Activated CD8-positive, alpha-beta memory T cell treated with anti-CD3 and anti-CD28 coated beads, Interleukin-2, amount 50 U/mL, for 24 hours (primary cell): ENCODE data around the gene NCAPG2.
"Not testable (repeated sequence)": the region's sequence is repeated elsewhere in the genome, so short reads cannot be mapped to it uniquely, and the experiment has no call there.

Experiments used
- DNase-seq: peaks from one replicate; pipeline ENCODE4 v3.0.0-alpha.2; 2020; ENCODE audit errors: extremely low read depth

NCAPG2 gene

DNA sequence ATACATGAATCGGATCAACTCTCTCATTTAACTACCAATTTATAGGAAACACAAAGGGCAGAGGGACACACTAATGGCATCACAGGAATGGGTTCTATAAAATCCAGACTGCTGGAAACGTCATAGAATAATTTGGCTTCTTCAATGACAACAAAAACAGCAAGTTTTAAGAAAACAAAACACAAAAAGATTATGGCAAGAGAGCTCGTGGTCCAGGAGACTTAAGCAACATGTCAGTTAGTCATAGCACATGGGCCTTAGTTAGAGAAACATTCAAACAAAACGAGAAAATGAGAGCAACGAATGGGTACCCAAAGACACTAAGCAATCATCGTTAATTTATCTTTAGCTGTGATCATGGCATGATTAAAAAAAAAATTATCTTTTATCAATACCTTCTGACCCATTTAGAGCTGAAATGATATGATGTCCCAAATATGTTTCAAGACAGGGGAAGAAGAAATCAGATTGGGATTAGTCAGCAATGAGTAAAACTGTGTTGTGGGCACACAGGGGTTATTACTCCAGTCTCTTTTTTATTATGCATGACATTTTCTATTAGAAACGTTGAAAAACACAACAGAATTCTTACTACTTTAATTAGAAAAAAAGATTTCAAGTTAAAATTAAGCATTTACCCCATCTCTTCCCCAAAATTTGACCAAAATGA lies 28.3 kb downstream of the NCAPG2 start:
- DNase-seq = no peak

GRCh38 chr7:158672975-158673374 lies 31.6 kb downstream of the NCAPG2 start:
- no peak for DNase-seq

- not testable (repeated sequence) for DNase-seq
Measured at GRCh38 chr7:158668086-158668485, 36.5 kb downstream of the NCAPG2 start.

DNA sequence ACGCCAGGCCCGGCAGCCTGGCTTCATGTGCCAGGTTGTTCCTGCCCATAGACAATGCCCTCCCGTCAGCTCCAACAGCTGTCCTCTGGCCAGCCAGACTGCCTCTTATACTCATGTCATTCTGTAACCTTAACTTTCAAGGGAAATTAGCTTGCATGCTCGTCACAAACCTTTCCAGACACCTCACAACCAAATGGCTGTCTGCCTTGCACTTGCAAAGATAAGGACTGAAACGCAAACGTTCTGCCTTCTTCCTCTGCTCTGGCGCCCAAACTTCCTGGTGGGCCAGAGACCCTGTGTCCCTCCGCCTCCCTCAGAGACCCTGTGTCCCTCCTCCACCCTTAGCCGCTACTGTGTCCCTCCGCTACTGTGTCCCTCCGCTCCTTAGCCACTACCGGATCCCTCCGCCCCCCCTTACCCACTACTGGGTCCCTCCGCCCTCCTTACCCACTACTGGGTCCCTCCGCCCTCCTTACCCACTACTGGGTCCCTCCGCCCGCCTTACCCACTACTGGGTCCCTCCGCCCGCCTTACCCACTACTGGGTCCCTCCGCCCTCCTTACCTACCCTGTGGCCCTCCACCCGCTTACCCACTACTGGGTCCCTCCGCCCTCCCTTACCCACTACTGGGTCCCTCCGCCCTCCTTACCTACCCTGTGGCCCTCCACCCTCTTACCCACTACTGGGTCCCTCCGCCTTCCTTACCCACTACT lies 37.5 kb downstream of the NCAPG2 start:
- DNase-seq = not testable (repeated sequence)

DNA sequence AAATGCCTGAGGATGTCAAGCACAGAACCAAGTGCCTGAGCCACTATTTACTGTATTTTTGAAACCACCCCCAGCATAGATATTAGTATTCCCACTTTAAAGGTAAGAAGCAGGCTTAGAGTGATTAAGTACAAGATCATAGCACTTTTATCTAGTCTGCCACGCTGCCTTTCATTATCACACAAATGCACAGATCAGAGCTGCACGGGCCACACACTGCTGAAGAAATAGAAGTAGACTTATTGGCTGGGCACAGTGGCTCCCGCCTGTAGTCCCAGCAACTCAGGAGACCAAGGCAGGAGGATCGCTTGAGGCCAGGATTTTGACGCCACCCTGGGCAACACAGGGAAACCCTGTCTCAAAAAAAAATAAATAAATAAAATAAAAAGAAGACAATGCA lies 38.2 kb downstream of the NCAPG2 start:
- DNase-seq = no peak

DNA sequence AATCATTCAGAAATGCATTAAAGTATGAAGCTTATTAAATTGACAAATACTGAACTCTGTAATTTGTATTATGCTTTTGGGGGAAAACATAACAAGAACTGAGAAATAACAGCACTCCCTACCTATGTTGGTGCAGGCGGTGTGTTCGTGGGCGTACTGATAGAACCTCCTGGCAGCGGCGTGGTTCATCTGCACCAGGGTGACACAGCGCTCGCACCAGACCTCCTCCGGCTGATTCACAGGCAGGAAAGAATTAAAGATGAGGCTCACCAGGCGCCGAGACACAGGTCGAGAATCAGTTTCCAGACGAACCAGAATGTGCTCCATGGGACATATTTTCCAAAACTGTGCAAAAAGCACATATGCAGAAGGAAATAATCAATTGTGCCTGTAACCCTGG lies 40.2 kb downstream of the NCAPG2 start:
- no peak for DNase-seq

DNA sequence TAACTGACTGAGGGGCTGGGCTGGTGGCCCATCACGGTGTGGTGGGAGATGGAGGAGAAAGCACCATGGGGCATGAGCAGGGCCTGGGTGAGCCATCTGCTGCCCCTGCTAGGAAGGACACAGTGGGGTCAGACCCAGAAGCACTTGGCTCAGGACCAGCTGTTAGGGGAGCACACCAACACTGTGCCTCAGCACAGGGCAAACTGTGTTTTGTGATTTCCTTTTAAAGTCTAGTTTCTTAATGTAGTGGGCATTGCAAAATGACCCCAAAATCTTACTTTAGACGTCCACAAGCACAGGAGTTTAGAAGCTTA lies 41.2 kb downstream of the NCAPG2 start:
- DNase-seq = no peak

- DNase-seq = no peak
Measured at GRCh38 chr7:158662610-158663427, 41.8 kb downstream of the NCAPG2 start.

DNA sequence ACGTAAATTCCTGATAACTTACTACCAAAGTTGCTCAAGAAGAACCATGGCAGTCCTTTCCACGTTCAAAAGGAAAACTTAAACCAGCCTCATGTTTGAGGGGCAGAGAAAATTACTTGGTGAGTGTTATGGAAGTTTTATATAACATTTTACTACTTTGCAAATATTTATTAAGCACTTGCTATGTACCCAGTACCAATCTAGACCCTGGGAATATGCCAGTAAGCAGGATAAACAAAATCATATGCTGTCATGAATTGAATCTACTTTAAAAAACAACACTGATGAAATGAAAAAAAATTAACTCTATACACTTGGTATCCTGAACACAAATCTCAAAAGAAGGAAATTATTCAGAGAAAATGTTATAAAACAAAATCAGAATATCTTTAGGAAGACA lies 46.1 kb downstream of the NCAPG2 start:
- DNase-seq = no peak

DNA sequence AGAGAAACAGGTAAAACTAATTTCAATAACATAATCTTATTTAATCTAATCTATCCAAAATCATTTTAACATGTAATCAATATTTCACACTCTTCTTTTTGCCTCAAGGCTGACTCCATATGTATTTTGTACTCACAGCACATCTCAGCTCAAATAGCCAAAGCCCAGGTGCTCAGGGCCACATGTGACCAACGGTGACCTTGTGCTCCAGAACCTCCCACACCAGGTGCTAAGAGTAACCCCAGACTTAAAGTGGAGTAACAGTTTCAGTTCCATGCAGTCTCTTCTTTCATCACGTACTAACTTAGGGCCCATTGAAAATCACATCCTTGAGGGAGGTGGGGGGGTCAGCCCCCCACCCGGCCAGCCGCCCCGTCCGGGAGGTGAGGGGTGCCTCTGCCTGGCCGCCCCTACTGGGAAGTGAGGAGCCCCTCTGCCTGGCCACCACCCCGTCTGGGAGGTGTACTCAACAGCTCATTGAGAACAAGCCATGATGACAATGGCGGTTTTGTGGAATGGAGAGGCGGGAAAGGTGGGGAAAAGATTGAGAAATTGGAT lies 47.3 kb downstream of the NCAPG2 start:
- DNase-seq = no peak

DNA sequence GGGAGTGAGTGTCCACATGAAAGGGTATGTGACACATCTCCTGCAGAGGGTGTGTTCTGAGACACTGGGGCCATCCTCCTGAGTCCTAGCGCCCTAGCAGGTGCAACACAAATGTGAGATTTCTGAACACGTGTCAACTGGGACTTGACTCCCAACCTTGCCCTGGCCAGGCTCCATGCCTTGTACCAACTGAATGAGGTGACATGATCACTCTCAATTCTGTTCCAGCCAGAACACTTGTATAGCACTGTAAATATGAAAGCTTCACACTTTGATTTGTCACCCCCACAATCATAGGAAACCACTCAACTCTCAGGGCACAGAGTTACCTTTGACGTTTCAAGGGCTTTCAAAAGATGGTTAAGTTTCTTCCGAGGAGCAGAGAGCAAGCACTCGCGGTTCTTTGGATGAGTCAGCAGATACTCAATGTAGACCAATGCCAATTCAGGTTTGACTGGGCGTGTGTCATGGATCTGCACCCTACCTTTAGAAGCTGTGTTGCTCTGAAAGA lies 48.6 kb downstream of the NCAPG2 start:
- DNase-seq = peak; percentile 28

GRCh38 chr7:158655507-158655906 lies 49.1 kb downstream of the NCAPG2 start:
- no peak for DNase-seq

GRCh38 chr7:158651968-158652565 lies 52.5 kb downstream of the NCAPG2 start:
- DNase-seq = no peak

DNA sequence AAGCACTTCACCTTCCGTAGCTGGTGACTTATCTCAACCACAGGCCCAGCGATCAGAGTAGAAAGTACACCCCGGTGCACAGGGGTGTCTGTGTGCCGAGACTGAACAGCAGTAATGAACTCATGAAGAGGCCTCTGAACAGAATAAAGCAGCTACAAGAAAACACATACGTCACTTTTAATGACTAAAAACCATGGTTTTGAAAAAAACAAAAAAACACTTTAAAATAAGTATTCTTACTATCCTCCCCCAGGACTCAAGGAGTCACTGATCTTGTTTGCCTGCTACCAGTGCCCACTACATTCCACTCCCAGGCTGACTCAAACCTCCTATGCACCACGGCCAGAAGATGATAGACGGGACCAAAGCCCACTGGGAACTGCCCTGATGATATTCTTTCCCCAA lies 53.8 kb downstream of the NCAPG2 start:
- no peak for DNase-seq

DNA sequence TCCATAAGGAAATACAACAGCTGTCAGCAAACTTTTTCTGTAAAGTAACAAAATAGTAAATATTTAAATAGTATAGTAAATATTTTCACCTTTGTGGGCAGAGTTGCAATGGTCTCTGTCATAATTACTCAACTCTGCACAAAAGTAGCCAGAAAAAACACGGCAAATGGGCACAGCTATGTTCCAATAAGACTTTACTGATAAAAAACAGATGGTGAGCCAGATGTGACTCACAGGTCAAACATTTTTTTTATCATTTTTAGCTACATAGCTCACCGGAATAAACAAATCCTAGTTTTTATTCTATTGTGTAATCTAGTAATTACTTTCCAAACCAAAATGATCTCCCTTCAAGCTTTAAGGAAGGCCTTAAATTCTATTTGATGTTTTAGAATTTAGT lies 55.3 kb downstream of the NCAPG2 start:
- no peak for DNase-seq

DNA sequence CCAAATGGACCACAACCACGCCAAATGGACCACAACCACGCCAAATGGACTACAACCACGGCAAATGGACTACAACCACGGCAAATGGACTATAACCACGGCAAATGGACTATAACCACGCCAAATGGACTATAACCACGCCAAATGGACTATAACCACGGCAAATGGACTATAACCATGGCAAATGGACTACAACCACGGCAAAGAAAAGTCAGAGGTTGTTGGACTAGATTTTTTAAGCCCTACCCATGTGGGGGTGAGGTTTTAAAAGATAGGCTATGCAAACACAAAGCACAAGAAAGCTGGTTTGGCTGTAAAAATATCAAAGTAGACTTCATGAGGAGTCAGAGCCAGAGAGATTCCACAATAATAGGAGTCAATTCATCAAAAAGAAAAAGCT lies 55.8 kb downstream of the NCAPG2 start:
- DNase-seq = no peak

GRCh38 chr7:158648168-158648567 lies 56.4 kb downstream of the NCAPG2 start:
- DNase-seq = no peak

- no peak for DNase-seq
Measured at GRCh38 chr7:158647475-158647792, 57.2 kb downstream of the NCAPG2 start.

- no peak for DNase-seq
Measured at GRCh38 chr7:158646766-158647474, 57.7 kb downstream of the NCAPG2 start.

GRCh38 chr7:158645842-158646241 lies 58.8 kb downstream of the NCAPG2 start:
- no peak for DNase-seq

DNA sequence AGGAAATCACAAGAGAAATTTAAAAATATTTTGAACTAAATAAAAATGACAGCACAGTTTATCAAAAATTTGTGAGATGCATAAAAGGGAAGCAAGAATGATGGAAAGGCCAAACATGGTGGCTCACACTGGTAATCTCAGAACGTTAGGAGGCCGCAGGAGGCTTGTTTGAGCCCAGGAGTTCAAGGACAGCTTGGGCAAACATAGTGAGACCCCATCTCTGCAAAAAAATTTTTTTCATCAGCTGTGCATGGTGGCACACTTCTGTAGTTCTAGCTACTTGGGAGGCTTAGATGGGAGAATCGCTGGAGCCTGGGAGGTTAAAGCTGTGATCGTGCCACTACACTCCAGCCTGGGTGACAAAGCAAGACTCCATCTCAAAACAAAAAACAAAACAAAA lies 62.5 kb downstream of the NCAPG2 start:
- no peak for DNase-seq

- DNase-seq = no peak
Measured at GRCh38 chr7:158638001-158638400, 66.6 kb downstream of the NCAPG2 start.
